ENCODE results near the gene PLPPR2. TPM values are rescaled to one million over a fixed set of nuclear protein-coding genes. Genes with fewer than 3 reads are reported as not detected.
"Not testable (repeated sequence)": the region's sequence is repeated elsewhere in the genome, so short reads cannot be mapped to it uniquely, and the experiment has no call there.

PLPPR2 gene
- polyA plus RNA-seq, 1 donor from 2014 or later, result 44.1 TPM

DNA sequence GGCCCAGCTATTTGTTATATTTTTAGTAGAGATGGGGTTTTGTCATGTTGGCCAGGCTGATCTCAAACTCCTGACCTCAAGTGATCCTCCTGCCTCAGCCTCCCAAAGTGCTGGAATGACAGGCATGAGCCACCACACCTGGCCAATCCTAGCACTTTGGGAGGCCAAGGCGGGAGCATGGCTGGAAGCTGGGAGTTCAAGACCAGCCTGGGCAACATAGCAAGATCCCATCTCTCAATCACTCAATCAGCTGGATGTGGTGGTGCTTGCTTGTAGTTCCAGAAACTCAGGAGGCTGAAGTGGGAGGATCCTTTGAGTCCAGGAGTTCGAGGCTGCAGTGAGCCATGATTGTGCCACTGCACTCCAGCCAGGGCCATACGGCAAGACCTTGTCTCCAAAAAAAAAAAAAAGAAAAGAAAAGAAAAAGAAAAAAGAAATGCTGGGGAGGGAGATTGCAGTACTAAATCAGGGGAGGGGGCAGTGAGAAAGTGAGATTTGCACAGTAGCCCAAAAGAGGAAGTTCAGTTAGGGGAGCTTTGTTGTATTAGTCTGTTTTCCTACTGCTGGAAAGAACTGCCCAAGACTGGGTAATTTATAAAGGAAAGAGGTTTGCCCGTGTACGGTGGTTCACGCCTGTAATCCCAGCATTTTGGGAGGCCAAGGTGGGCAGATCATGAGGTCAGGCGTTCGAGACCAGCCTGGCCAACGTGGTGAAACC, 34.8 kb upstream of the PLPPR2 start:
- H3K36me3 ChIP-seq (ENCODE audit: insufficient read depth, low read length); H3K27me3 ChIP-seq (ENCODE audit: insufficient read depth, low read depth, low read length); H4K20me1 ChIP-seq (ENCODE audit: insufficient read depth); H3K9me2 ChIP-seq (ENCODE audit: insufficient read depth, low read length); H3K9me3 ChIP-seq (ENCODE audit: low read length); H3K27ac ChIP-seq (ENCODE audit: low read length); H3K79me2 ChIP-seq (replicated peaks; ENCODE audit: insufficient read depth, low read length); H3K4me3 ChIP-seq (ENCODE audit: low read length); H3K9ac ChIP-seq (ENCODE audit: low read length); H3K4me2 ChIP-seq (ENCODE audit: low read length); H3F3A ChIP-seq (ENCODE audit: insufficient read depth, low read length, poor library complexity, severe bottlenecking); H2AFZ ChIP-seq (ENCODE audit: low read depth, low read length): not testable (repeated sequence)

DNA sequence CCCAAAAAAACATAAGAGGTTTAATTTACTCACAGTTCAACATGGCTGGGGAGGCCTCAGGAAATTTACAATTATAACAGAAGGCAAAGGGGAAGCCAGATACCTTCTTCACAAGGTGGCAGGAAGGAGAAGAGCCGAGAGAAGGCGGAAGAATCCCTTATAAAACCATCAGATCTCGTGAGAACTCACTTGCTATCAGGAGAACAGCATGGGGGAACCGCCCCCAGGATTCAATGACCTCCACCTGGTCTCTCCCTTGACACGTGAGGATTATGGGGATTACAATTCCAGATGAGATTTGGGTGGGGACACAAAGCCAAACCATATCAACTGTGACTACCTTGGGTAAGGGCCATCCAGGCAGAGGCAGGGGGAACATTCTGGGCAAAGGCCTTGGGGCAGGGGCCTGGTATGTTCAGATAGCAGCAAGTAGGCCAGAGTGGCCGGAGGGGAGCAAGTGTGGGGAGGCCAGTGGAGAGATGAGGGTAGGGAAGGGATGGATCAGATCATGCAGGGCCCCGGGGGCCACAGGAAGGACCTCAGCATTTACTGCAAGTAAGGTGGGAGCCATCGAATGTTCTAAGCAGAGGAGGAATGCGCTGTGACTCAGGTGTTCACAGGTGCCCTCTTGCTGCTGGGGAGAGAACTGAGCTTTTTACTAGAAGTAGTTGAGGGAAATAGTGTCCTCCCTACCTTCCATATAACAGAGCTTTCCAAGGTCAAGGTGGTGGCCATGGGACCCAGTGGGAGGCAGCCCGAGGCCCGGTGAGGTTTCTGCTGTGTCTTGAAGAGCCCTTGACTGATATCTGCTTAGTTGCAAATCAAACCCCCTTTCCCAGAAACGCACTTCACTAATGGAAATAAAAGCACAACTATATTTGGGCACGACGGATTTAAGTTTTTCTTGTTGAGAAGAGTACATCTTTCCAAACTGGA, 33.8 kb upstream of the PLPPR2 start:
- H3K79me2 ChIP-seq (replicated peaks; ENCODE audit: insufficient read depth, low read length), result no peaks in the 10 kb centered on the region
- TF ChIP-seq POLR2AphosphoS5 (IDR thresholded peaks at IDR 0.05) (no peak), EZH2 (IDR thresholded peaks at IDR 0.05; ENCODE audit: borderline replicate concordance, insufficient read depth, low read length, poor library complexity, severe bottlenecking) (no peak), SMC3 (conservative IDR thresholded peaks at IDR 0.05; ENCODE audit: poor library complexity) (no peak), RAD21 (conservative IDR thresholded peaks at IDR 0.05) (no peak), MXI1 (conservative IDR thresholded peaks at IDR 0.05; ENCODE audit: poor library complexity, severe bottlenecking) (no peak), EP300 (conservative IDR thresholded peaks at IDR 0.05; ENCODE audit: poor library complexity, severe bottlenecking) (no peak), TAF1 (IDR thresholded peaks at IDR 0.05; ENCODE audit: low read depth) (no peak)
- TF ChIP-seq, protein P1, sequence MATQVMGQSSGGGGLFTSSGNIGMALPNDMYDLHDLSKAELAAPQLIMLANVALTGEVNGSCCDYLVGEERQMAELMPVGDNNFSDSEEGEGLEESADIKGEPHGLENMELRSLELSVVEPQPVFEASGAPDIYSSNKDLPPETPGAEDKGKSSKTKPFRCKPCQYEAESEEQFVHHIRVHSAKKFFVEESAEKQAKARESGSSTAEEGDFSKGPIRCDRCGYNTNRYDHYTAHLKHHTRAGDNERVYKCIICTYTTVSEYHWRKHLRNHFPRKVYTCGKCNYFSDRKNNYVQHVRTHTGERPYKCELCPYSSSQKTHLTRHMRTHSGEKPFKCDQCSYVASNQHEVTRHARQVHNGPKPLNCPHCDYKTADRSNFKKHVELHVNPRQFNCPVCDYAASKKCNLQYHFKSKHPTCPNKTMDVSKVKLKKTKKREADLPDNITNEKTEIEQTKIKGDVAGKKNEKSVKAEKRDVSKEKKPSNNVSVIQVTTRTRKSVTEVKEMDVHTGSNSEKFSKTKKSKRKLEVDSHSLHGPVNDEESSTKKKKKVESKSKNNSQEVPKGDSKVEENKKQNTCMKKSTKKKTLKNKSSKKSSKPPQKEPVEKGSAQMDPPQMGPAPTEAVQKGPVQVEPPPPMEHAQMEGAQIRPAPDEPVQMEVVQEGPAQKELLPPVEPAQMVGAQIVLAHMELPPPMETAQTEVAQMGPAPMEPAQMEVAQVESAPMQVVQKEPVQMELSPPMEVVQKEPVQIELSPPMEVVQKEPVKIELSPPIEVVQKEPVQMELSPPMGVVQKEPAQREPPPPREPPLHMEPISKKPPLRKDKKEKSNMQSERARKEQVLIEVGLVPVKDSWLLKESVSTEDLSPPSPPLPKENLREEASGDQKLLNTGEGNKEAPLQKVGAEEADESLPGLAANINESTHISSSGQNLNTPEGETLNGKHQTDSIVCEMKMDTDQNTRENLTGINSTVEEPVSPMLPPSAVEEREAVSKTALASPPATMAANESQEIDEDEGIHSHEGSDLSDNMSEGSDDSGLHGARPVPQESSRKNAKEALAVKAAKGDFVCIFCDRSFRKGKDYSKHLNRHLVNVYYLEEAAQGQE (IDR thresholded peaks at IDR 0.05; ENCODE audit: borderline replicate concordance), result no peak
- TF ChIP-seq, protein P2, sequence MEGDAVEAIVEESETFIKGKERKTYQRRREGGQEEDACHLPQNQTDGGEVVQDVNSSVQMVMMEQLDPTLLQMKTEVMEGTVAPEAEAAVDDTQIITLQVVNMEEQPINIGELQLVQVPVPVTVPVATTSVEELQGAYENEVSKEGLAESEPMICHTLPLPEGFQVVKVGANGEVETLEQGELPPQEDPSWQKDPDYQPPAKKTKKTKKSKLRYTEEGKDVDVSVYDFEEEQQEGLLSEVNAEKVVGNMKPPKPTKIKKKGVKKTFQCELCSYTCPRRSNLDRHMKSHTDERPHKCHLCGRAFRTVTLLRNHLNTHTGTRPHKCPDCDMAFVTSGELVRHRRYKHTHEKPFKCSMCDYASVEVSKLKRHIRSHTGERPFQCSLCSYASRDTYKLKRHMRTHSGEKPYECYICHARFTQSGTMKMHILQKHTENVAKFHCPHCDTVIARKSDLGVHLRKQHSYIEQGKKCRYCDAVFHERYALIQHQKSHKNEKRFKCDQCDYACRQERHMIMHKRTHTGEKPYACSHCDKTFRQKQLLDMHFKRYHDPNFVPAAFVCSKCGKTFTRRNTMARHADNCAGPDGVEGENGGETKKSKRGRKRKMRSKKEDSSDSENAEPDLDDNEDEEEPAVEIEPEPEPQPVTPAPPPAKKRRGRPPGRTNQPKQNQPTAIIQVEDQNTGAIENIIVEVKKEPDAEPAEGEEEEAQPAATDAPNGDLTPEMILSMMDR (IDR thresholded peaks at IDR 0.05; ENCODE audit: poor library complexity, severe bottlenecking), result no peak
- no peak overlapping the region for H3K9ac ChIP-seq (ENCODE audit: low read length)
- H3K27ac ChIP-seq (ENCODE audit: low read length), result no peak overlapping the region
- H3F3A ChIP-seq (ENCODE audit: insufficient read depth, low read length, poor library complexity, severe bottlenecking), result no peaks in the 10 kb centered on the region
- no peaks in the 10 kb centered on the region for H3K9me2 ChIP-seq (ENCODE audit: insufficient read depth, low read length)
- no peaks in the 10 kb centered on the region for H3K36me3 ChIP-seq (ENCODE audit: insufficient read depth, low read length)
- no peak overlapping the region for H2AFZ ChIP-seq (ENCODE audit: low read depth, low read length)
- no peaks in the 10 kb centered on the region for H3K9me3 ChIP-seq (ENCODE audit: low read length)
- no peak overlapping the region for H3K4me3 ChIP-seq (ENCODE audit: low read length)
- no peaks in the 10 kb centered on the region for H4K20me1 ChIP-seq (ENCODE audit: insufficient read depth)
- no peaks in the 10 kb centered on the region for H3K27me3 ChIP-seq (ENCODE audit: insufficient read depth, low read depth, low read length)
- no peak overlapping the region for H3K4me2 ChIP-seq (ENCODE audit: low read length)
